Fibroblast of mammary gland (primary cell): Measurements from ENCODE around the gene CPEB4.

Source experiments
- DNase-seq: peaks from one replicate; pipeline ENCODE4 v3.0.0-alpha.2; 2010; ENCODE audit warnings: low read depth
- H3K4me3 ChIP-seq: 2 replicates; pipeline ENCODE4 v1.5.1; 2011; ENCODE audit warnings: low read depth, mild to moderate bottlenecking, low read length, moderate library complexity; ENCODE audit not compliant: control insufficient read depth
- TF ChIP-seq, protein P1 (sequence below): conservative IDR thresholded peaks from 2 replicates; pipeline ENCODE4 v1.5.1; 2011; ENCODE audit warnings: low read depth, low read length, inconsistent platforms; ENCODE audit not compliant: control insufficient read depth, insufficient read depth

CPEB4 gene

GRCh38 chr5:173972925-173973615 lies 84.9 kb downstream of the CPEB4 start:
- TF ChIP-seq, protein P1, sequence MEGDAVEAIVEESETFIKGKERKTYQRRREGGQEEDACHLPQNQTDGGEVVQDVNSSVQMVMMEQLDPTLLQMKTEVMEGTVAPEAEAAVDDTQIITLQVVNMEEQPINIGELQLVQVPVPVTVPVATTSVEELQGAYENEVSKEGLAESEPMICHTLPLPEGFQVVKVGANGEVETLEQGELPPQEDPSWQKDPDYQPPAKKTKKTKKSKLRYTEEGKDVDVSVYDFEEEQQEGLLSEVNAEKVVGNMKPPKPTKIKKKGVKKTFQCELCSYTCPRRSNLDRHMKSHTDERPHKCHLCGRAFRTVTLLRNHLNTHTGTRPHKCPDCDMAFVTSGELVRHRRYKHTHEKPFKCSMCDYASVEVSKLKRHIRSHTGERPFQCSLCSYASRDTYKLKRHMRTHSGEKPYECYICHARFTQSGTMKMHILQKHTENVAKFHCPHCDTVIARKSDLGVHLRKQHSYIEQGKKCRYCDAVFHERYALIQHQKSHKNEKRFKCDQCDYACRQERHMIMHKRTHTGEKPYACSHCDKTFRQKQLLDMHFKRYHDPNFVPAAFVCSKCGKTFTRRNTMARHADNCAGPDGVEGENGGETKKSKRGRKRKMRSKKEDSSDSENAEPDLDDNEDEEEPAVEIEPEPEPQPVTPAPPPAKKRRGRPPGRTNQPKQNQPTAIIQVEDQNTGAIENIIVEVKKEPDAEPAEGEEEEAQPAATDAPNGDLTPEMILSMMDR = peak; percentile 88
- peak overlapping the region; percentile 40 for H3K4me3 ChIP-seq
- DNase-seq = peak; percentile 77

GRCh38 chr5:173973616-173973969 lies 85.4 kb downstream of the CPEB4 start:
- peak overlapping the region; percentile 40 for H3K4me3 ChIP-seq
- TF ChIP-seq, protein P1 = no peak
- no peak for DNase-seq

DNA sequence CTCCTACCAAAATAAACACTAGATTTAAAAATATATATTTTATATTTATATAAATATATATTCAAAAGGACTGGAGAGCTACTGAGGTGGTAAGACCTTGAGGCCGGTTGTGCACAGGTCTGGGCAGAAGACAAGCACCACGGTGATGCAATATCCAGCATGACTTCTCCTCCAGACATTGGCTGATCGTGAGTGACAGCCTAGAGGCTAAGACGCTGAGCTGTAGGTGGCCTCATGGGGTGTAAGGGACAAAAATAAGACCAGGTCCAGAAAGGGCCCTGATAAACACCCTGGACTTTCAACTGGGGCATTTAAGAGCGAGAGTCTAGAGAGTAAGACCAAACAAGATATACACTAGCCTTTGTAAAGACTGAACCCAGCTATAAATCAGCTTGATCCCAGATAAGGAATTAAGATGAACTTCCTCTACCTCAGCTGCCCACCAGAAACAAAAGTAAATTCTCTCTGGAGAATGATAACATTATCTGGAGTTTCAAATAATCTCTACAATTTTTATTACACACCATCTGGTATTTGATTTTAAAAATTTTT lies 86.6 kb downstream of the CPEB4 start:
- TF ChIP-seq, protein P1 = no peak
- H3K4me3 ChIP-seq = no peak overlapping the region
- no peak for DNase-seq

DNA sequence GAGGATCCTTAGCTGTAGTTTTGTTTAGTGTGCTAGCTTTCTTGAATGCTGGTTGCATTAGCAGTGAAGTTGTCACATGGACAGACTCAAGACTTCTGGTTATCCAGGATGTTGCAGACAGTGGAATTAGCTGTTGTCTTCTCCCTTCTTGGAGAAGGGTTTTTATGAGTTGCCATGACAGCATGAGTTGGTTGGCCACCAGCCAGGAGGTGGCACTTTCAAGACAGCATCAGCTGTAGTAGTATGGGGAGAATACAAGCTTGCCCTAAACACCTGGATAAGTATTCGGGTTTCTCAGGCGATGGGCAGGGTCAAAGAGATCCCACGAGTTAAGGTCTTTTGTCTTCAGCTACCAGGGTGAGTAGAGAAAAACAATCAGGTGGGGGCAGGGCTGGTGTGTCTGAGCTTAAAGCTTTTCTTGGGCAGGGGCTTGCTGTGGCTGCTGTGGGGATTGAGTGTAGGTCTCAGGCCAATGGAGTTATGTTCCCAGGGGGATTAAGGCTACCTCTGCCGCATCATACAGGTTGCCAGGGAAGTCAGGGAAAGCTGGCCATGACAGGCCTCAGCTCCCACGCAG lies 93.1 kb downstream of the CPEB4 start:
- TF ChIP-seq, protein P1 = no peak
- H3K4me3 ChIP-seq = no peak overlapping the region

DNA sequence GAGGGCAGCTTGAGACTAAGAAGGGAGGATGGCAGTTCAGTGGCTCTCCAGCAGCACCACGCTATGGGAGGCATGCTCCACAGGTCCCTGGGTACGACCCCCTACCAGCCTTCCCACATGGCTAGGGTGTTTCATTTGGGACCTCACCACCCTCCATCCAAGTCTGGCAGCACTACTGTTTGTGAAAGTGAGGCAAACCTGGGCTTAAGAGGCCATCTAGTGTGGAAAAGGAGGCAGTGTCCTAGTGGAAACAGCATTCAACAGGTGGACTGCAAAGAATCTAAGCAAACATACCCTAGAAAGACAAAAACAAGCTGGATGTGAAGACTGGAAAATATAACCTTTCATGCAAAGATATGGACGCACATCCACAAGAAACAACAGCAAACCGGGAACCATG lies 96.1 kb downstream of the CPEB4 start:
- TF ChIP-seq, protein P1 = peak; percentile 14
- peak; percentile 15 for DNase-seq
- H3K4me3 ChIP-seq = no peak overlapping the region

More for the DNA sequence above, 93.1 kb downstream of the CPEB4 start:
- peak; percentile 8 for DNase-seq

DNA sequence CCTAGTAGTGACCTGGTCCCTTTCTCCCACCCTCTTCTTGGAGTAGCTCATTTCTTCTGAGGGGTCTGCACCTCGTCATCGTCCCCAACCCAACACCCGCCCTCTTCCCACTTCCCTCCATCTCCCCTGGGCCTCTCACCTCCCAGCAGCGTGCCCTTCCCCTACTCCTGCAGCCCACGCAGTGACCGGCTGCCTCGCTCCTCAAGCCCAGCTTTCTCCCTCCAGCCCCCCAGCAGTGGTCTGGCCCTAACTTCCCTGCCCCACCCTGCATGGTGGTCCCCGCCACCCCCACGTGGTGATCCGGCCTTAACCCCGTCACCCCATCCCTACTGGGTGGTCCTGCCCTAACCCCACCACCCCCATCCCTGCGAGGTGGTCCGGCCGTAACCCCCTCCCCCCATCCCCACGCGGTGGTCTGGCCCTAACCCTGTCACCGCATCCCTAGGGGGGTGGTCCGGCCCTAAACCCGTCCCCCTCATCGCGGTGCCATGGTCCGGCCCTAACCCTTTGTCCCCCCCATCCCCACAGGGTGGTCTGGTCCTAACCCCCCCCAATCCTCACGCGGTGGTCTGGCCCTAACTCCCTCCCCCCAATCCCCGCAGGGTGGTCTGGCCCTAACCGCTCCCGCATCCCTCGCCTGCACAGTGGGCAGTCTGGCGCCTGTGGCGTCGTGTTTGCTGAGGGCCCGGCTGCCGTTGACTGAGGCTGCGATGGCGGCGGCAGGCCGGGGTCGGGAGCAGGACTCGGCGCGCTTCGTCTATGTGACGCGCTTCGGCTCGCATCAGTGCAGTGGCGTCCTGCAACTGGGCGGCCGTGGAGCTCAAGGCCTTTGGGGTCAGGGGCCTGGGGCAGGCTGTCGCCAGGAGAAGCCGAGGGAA lies 100.6 kb downstream of the CPEB4 start, which contains the start of gene C5orf47:
Gene C5orf47, plus strand, starts transcription at position 617 of the 878 bp plus-strand sequence. Its CDS starts 94 bp downstream, at position 711.
- DNase-seq = no peak
- TF ChIP-seq, protein P1 = no peak
- no peak within 1 kb of the TSS for H3K4me3 ChIP-seq
